ENCODE results near the gene BAK1. TPM values are rescaled to one million over a fixed set of nuclear protein-coding genes. Genes with fewer than 3 reads are reported as not detected.
"Not testable (repeated sequence)": the region's sequence is repeated elsewhere in the genome, so short reads cannot be mapped to it uniquely, and the experiment has no call there.

The BAK1 gene
- total RNA-seq, 3 donors from 2014 or later = 6.7 to 11.1 (median 7.0) TPM

DNA sequence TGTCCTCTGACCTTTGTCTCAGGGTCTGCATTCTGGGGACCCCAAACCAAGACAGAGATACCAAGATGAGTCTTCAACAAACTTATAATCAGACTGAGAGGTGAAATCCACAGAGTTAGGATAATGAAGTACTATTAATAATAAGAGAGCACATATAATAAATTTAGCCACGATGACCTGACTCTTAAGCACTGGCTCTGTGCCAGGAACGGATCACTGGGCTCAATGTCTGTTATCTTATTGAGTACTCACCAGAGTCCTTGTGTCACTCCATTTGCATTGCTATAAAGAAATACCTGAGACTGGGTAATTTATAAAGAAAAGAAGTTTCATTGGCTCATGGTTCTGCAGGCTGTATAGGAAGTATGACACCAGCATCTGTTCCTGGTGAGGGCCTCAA, 22.1 kb upstream of the BAK1 start:
- TF ChIP-seq, protein P1, sequence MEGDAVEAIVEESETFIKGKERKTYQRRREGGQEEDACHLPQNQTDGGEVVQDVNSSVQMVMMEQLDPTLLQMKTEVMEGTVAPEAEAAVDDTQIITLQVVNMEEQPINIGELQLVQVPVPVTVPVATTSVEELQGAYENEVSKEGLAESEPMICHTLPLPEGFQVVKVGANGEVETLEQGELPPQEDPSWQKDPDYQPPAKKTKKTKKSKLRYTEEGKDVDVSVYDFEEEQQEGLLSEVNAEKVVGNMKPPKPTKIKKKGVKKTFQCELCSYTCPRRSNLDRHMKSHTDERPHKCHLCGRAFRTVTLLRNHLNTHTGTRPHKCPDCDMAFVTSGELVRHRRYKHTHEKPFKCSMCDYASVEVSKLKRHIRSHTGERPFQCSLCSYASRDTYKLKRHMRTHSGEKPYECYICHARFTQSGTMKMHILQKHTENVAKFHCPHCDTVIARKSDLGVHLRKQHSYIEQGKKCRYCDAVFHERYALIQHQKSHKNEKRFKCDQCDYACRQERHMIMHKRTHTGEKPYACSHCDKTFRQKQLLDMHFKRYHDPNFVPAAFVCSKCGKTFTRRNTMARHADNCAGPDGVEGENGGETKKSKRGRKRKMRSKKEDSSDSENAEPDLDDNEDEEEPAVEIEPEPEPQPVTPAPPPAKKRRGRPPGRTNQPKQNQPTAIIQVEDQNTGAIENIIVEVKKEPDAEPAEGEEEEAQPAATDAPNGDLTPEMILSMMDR (IDR thresholded peaks at IDR 0.05) = no peak
- no peak for TF ChIP-seq POLR2AphosphoS5 (IDR thresholded peaks at IDR 0.05)
- no peak for TF ChIP-seq POLR2A (IDR thresholded peaks at IDR 0.05)
- intact Hi-C loops (cut with DNase I; ENCODE audit: low total_unique reads) = loop anchor here (5.0 kb wide), 1 partner anchor 95 kb away; no protein-coding TSS in a partner anchor
- Histone ChIP-seq H3K4me1 (no peaks in the 10 kb centered on the region), H3K4me3 (no peak overlapping the region), H3K9me3 (no peaks in the 10 kb centered on the region), H3K27me3 (no peaks in the 10 kb centered on the region), H3K27ac (no peak overlapping the region), H3K36me3 (no peaks in the 10 kb centered on the region)
- no peak for DNase-seq (ENCODE audit: low spot score in 2 of 2)

DNA sequence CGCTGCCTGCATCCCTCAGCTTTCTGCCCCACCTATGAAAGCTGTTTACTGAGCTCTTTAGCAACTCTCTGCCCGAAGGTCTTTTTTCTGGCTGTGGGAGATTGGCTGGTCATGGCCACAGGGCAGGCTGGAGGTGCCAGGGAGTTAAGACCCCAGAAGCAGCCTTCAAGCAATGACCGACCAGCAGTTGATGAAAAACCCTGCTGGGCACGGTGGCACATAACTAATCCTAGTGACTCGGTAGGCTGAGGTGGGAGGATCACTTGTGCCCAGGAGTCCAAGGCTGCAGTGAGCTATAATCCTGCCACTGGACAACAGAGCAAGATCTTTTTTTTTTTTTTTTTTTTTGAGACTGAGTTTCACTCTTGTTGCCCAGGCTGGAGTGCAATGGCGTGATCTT, 20.7 kb upstream of the BAK1 start:
- Histone ChIP-seq H3K27ac (no peak overlapping the region), H3K4me1 (no peaks in the 10 kb centered on the region), H3K36me3 (no peaks in the 10 kb centered on the region), H3K27me3 (no peaks in the 10 kb centered on the region), H3K9me3 (no peaks in the 10 kb centered on the region), H3K4me3 (no peak overlapping the region)
- no peak for DNase-seq (ENCODE audit: low spot score in 2 of 2)
- intact Hi-C loops (cut with DNase I; ENCODE audit: low total_unique reads) = loop anchor here (5.0 kb wide), 1 partner anchor 97 kb away; no protein-coding TSS in a partner anchor
- TF ChIP-seq POLR2A (IDR thresholded peaks at IDR 0.05) (no peak), POLR2AphosphoS5 (IDR thresholded peaks at IDR 0.05) (no peak)
- TF ChIP-seq, protein P1 (IDR thresholded peaks at IDR 0.05) = no peak

DNA sequence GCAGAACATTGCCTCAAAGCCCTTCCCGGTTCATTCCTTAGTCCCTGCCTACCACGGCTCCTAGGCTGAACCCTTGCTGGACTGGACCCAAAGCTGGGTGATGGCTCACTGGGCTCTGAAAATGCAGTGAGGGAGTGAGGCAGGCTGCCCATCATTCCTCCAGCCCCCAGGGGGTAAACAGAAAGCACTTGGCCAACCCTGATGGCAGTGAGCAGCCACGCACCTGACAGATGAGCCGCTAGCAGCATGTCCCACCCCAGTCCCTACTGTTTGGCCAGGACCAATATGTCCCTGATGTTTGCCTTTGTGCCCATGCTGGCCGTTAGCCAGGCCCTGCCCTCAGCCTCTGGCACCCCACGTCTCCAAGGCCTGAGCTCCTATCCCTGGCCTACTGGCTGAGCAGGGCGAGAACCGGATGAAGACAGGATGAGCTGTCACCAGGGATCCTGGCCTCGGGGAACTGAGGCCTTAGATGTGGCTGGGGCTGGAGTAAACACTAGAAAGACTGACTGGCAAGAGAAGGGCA, 19.4 kb upstream of the BAK1 start:
- intact Hi-C loops (cut with DNase I; ENCODE audit: low total_unique reads) = no loop called here
- Histone ChIP-seq H3K4me3 (no peak overlapping the region), H3K27me3 (no peaks in the 10 kb centered on the region), H3K27ac (peak overlapping the region; percentile 77 to 80), H3K9me3 (no peaks in the 10 kb centered on the region), H3K36me3 (no peaks in the 10 kb centered on the region), H3K4me1 (no peaks in the 10 kb centered on the region)
- TF ChIP-seq, protein P1 (IDR thresholded peaks at IDR 0.05) = no peak
- TF ChIP-seq POLR2A (IDR thresholded peaks at IDR 0.05) (no peak), POLR2AphosphoS5 (IDR thresholded peaks at IDR 0.05) (peak in 1 of 3 donors; percentile 50)
- DNase-seq (ENCODE audit: low spot score in 2 of 2) = peak; percentile 77 to 88

DNA sequence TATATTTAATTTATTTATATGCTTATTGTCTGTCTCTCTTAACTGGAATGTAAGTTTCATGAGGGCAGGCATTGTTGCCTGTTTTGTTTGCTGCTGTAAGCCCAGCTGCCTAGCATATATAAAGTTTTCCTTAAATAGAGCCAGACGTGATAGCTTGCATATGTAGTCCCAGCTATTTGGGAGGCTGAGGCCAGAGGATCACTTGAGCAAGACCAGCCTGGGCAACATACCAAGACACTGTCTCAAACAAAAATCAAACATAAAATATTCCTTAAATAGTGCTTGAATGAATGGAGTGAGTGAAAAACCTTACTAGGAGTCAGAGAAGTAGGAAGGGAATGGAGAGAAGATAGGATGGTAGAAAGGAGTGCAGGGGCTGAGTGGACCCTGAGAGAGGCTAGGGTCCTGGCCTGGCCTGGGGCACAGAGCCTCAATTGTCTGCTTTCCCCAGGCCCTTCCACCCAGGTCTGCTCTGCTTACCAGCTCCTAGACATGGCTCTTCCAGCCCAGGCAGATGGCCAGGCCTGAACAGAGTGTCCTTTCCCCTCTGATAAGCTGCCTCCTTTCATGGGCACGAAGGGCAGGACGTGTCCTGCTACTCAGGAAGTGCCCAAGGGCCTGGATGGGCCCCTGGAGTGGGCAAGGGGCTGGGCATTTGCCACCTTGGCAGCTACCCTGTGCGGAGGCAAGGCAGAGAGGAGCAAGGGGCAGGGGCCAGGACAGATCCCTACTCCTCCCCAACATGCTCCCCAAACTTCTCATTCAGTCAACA, 17.7 kb upstream of the BAK1 start:
- Histone ChIP-seq H3K27me3 (no peaks in the 10 kb centered on the region), H3K36me3 (no peaks in the 10 kb centered on the region), H3K27ac (no peak overlapping the region), H3K4me1 (no peaks in the 10 kb centered on the region), H3K9me3 (no peaks in the 10 kb centered on the region), H3K4me3 (no peak overlapping the region)
- DNase-seq (ENCODE audit: low spot score in 2 of 2) = no peak
- intact Hi-C loops (cut with DNase I; ENCODE audit: low total_unique reads) = no loop called here
- TF ChIP-seq, protein P1 (IDR thresholded peaks at IDR 0.05) = no peak
- no peak for TF ChIP-seq POLR2A (IDR thresholded peaks at IDR 0.05)
- no peak for TF ChIP-seq POLR2AphosphoS5 (IDR thresholded peaks at IDR 0.05)

DNA sequence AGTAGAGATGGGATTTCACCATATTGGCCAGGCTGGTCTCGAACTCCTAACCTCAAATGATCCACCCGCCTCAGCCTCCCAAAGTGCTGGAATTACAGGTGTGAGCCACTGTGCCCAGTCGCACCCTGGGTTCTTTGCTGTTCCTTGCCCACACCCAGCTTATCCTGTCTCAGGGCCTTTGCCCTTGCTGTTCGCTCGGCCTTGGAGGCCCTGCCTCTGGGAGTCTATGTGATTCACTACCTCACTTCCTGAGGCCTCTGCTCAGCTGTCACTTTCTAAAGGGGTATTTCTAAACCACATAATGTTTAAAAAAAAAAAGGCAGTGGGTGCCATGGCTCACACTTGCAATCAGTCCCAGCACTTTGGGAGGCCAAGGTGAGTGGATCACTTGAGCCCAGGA, 16.8 kb upstream of the BAK1 start:
- H3K9me3 ChIP-seq; DNase-seq (ENCODE audit: low spot score in 2 of 2); H3K4me1 ChIP-seq; intact Hi-C loops (cut with DNase I; ENCODE audit: low total_unique reads); H3K27ac ChIP-seq; H3K4me3 ChIP-seq; H3K36me3 ChIP-seq; H3K27me3 ChIP-seq: not testable (repeated sequence)
